Gastrocnemius medialis (tissue), 4 donors: ENCODE results near the gene BUB1B. TPM values are rescaled to one million over a fixed set of nuclear protein-coding genes. Genes with fewer than 3 reads are reported as not detected.
"Not testable (repeated sequence)": the region's sequence is repeated elsewhere in the genome, so short reads cannot be mapped to it uniquely, and the experiment has no call there.

ENCODE experiments used
- ATAC-seq, 2 donors: fragments of 150-250 bp; one replicate each; pipeline ENCODE4 v1.9.1; 2016
- DNase-seq, 2 donors: peaks; one replicate each; pipeline ENCODE4 v3.0.0-alpha.2; 2019
- H3K27ac ChIP-seq, 4 donors: fragments of 200-600 bp; sonication (generic); 1 replicate in 1 of 4; 2 replicates in 3 of 4; pipeline ENCODE4 v1.5.1; 2016 to 2018; ENCODE audit warnings: mild to moderate bottlenecking in 2 of 4, moderate library complexity in 1 of 4
- H3K27me3 ChIP-seq, 3 donors: fragments of 200-600 bp; sonication (generic) in 2 of 3; 1 replicate in 1 of 3; 2 replicates in 2 of 3; pipeline versions ENCODE4 v1.5.1 to v1.6.0; 2016 to 2019; ENCODE audit warnings: mild to moderate bottlenecking in 1 of 3, moderate library complexity in 1 of 3
- H3K36me3 ChIP-seq, 2 donors: fragments of 200-600 bp; sonication (generic) in 1 of 2; one replicate each; pipeline ENCODE4 v1.5.1; 2017 to 2018
- H3K4me1 ChIP-seq, 2 donors: fragments of 200-600 bp; sonication (generic) in 1 of 2; one replicate each; pipeline ENCODE4 v1.5.1; 2016 to 2017; ENCODE audit warnings: mild to moderate bottlenecking in 2 of 2
- H3K4me3 ChIP-seq, 4 donors: fragments of 200-600 bp; sonication (generic) in 3 of 4; 1 replicate in 1 of 4; 2 replicates in 3 of 4; pipeline ENCODE4 v1.5.1; 2016 to 2019; ENCODE audit warnings: mild to moderate bottlenecking in 2 of 4
- H3K9me3 ChIP-seq, 3 donors: fragments of 200-600 bp; sonication (generic) in 2 of 3; 1 replicate in 1 of 3; 2 replicates in 2 of 3; pipeline ENCODE4 v1.5.1; 2016 to 2019
- POLR2A ChIP-seq, 2 donors: fragments of 450-650 bp; IDR thresholded peaks; one replicate each; pipeline ENCODE4 v1.6.1; 2017; ENCODE audit warnings: antibody characterized with exemption in 2 of 2, mild to moderate bottlenecking in 2 of 2, moderate library complexity in 2 of 2
- in situ Hi-C, 4 donors: fragments of 200-750 bp; cut with MboI; loops; one replicate each; pipeline versions ENCODE4 v1.15.0 to v1.8.0; 2017; ENCODE audit warnings: low sequenced_read_pairs in 4 of 4
- intact Hi-C: fragments of 100-400 bp; cut with DNase I; formaldehyde crosslinking; loops from one replicate; pipeline ENCODE4 v1.15.1; 2023; ENCODE audit warnings: low total_unique reads
- total RNA-seq, 4 donors: library from RNA; depleted of rRNA; stranded (reverse); fragments of >200 nt; gene quantifications; one replicate each; pipeline versions ENCODE4 v1.1.0 to v1.2.3, GENCODE V29; 2016
- TF ChIP-seq, protein P1 (sequence below), 5 experiments: fragments of 450-650 bp in 3 of 5; fragments of 200-600 bp in 2 of 5; sonication (generic) in 2 of 5; IDR thresholded peaks in 4 of 5; conservative IDR thresholded peaks in 1 of 5; 1 replicate in 4 of 5; 2 replicates in 1 of 5; pipeline ENCODE4 v1.5.1; 2016 to 2019; ENCODE audit warnings: antibody characterized with exemption in 5 of 5, mild to moderate bottlenecking in 3 of 5, moderate library complexity in 3 of 5

BUB1B gene
- total RNA-seq, 4 donors from 2014 or later, result 0.51 to 1.8 TPM; not detected in 2

DNA sequence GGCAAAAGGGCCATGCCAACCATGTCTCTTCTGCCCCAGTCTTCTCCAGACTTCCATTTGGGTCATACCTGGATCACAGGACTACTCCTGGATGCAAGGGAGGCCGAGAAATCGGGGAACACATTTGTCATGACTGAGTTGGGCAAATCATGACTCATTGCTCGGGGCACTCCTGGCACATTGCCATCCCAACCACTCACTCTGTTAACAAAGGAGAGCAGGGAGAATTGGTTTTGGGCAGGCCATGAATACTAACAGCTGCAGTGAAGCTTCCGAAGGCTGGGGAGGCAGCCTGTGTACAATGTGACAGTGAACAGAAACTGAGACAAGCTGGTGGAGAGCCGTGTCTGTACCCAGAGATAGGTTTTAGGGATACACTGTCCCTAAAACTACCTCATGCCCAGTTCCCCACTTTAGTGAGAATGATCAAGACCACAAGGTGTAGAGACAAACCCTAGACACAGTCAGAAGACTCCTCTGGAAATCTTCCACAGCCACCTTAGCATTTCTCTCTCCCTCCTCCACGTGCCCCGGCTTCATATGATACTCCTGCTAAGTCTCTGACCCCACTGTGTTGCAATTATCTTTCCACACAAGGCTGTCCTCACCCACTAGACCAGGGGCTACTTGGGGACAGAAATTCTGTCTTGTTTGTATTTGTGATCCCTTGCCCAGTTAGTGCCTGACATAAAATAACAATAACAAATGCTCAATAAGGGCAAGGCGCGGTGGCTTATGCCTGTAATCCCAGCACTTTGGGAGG, 10.5 kb upstream of the BUB1B start:
- no peaks in the 10 kb centered on the region for H3K27me3 ChIP-seq
- no peaks in the 10 kb centered on the region for H3K9me3 ChIP-seq
- intact Hi-C loops (loop anchor here (1.0 to 2.0 kb wide), 2 partner anchors 42 to 82 kb away; partner anchors contain the start of gene BMF), in situ Hi-C loops (no loop called here)
- TF ChIP-seq POLR2A (IDR thresholded peaks at IDR 0.05), result no peak
- TF ChIP-seq, protein P1, sequence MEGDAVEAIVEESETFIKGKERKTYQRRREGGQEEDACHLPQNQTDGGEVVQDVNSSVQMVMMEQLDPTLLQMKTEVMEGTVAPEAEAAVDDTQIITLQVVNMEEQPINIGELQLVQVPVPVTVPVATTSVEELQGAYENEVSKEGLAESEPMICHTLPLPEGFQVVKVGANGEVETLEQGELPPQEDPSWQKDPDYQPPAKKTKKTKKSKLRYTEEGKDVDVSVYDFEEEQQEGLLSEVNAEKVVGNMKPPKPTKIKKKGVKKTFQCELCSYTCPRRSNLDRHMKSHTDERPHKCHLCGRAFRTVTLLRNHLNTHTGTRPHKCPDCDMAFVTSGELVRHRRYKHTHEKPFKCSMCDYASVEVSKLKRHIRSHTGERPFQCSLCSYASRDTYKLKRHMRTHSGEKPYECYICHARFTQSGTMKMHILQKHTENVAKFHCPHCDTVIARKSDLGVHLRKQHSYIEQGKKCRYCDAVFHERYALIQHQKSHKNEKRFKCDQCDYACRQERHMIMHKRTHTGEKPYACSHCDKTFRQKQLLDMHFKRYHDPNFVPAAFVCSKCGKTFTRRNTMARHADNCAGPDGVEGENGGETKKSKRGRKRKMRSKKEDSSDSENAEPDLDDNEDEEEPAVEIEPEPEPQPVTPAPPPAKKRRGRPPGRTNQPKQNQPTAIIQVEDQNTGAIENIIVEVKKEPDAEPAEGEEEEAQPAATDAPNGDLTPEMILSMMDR (IDR thresholded peaks at IDR 0.05 in 4 of 5, conservative IDR thresholded peaks at IDR 0.05 in 1 of 5), result no peak
- H3K27ac ChIP-seq, result peak overlapping the region; percentile 61 to 83 (median 78)
- ATAC-seq, result peak; percentile 96 to 97
- H3K4me3 ChIP-seq, result no peak overlapping the region
- H3K4me1 ChIP-seq, result peaks cover 18 to 22% of the 10 kb centered on the region in 2 donors
- no peaks in the 10 kb centered on the region for H3K36me3 ChIP-seq
- peak; percentile 64 to 82 for DNase-seq

DNA sequence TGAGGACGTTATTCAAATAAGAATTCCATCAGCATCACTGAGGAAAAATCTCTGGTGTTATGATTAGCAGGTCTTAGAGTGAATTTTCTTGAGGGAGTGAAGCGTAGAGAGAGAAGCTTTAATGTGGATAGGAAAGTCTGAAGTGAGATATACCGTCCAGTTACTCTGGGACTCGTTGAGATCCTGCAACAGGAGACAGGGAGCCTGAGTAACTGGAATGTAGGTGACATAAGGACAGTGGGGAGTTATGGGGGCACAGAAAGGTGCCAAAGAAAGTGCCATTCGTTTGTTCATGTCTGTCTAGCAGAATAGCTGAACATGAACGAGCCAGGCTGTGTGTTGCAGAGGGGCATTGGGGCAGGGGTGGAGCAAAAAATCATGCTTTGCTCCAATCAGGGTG, 9.4 kb upstream of the BUB1B start:
- TF ChIP-seq, protein P1 (IDR thresholded peaks at IDR 0.05 in 4 of 5, conservative IDR thresholded peaks at IDR 0.05 in 1 of 5), result no peak
- TF ChIP-seq POLR2A (IDR thresholded peaks at IDR 0.05), result no peak
- no peaks in the 10 kb centered on the region for H3K9me3 ChIP-seq
- DNase-seq (no peak), ATAC-seq (peak in 1 of 2 donors; percentile 47)
- no peaks in the 10 kb centered on the region for H3K27me3 ChIP-seq
- H3K4me1 ChIP-seq, result peaks cover 18 to 22% of the 10 kb centered on the region in 2 donors
- H3K27ac ChIP-seq, result peak overlapping the region in 3 of 4 donors; percentile 61 to 83 (median 77)
- H3K36me3 ChIP-seq, result no peaks in the 10 kb centered on the region
- no peak overlapping the region for H3K4me3 ChIP-seq
- intact Hi-C loops, result loop anchor here (2.0 kb wide), 1 partner anchor 83 kb away; no protein-coding TSS in a partner anchor
- in situ Hi-C loops, result no loop called here

DNA sequence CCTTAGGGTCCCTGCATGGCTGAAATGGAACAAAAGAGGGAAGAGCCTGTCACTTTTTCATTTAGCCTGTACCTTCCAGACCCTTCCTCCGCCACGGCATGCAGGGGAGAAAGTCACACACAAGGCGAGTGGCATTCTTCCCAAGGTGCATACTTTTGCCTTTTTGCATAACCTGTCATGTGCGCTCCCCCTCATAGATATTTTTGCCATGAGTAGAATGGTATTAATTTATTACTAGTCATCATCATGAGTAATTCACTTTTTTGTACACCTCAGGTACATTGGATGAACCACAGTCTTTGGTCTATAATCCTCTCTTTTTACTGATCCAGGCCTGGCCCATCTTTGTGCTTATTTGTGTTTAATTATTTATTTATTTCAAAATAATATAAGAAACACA, 8.9 kb upstream of the BUB1B start:
- H3K27ac ChIP-seq, result peak overlapping the region in 1 of 4 donors; percentile 83
- in situ Hi-C loops (no loop called here), intact Hi-C loops (loop anchor here (2.0 kb wide), 1 partner anchor 83 kb away; no protein-coding TSS in a partner anchor)
- no peaks in the 10 kb centered on the region for H3K9me3 ChIP-seq
- TF ChIP-seq, protein P1 (IDR thresholded peaks at IDR 0.05 in 4 of 5, conservative IDR thresholded peaks at IDR 0.05 in 1 of 5), result no peak
- no peak for TF ChIP-seq POLR2A (IDR thresholded peaks at IDR 0.05)
- no peaks in the 10 kb centered on the region for H3K36me3 ChIP-seq
- H3K4me1 ChIP-seq, result peaks cover 18 to 22% of the 10 kb centered on the region in 2 donors
- no peaks in the 10 kb centered on the region for H3K27me3 ChIP-seq
- DNase-seq, result no peak
- no peak overlapping the region for H3K4me3 ChIP-seq
- ATAC-seq, result no peak

DNA sequence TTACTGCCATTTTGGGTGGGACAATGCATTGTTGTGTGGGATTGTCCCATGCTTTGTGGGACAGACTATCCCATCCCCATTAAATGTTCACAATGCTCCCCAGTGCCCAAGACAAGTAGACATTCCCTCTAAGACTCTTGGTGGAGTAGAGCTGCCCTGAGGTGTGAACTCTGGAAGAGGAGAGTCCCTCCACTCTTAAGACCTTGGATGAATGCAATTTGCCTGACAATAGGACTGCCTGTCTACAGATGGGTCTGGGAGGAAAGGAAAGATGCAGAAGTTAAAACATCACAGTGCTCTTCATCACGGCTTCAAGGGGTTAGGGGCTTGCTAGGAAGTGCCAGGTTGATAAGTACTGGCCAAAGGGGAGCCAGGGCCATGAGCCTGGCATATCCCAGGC, 6.0 kb upstream of the BUB1B start:
- in situ Hi-C loops, result loop anchor here in 1 of 4 donors (5.0 kb wide), 1 partner anchor 43 kb away; no protein-coding TSS in a partner anchor
- ATAC-seq, DNase-seq, H3K4me3 ChIP-seq, H3K27ac ChIP-seq, intact Hi-C loops, H3K9me3 ChIP-seq, H3K27me3 ChIP-seq, H3K36me3 ChIP-seq: not testable (repeated sequence)
- H3K4me1 ChIP-seq, result peaks cover 18 to 20% of the 10 kb centered on the region in 2 donors

DNA sequence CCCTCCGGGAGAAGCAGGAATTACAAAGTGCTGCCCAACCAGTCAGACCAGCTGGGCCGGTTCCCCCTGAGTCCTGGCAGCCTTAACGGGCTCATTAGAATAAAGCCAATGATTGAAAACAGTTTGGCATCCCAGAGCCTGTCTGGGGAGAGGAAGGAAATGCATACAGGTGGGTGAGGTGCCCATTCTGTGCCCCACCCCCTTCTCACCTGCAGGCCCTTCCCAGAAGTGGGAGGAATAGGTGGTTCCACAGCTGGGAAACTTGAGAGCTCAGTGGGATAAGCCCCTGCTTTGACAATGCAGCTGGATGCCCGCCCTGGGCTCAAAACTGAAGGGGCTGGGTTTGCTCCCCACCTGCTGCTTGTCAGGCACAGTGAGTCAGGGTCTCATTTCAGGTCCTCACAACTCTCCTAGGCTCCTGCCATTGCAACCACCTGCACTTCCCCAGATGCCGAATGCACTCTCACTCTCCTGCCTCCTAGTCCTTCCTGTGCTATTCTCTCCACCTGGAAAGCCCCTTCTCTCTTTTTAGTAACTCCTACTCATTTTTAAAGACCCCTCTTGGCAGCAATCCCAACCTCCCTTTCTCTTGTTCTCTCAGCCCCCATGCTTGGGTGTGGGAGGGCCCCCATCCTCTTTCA, 5.5 kb upstream of the BUB1B start:
- DNase-seq (no peak), ATAC-seq (no peak)
- H3K9me3 ChIP-seq, result no peaks in the 10 kb centered on the region
- intact Hi-C loops (no loop called here), in situ Hi-C loops (loop anchor here in 1 of 4 donors (5.0 kb wide), 1 partner anchor 43 kb away; no protein-coding TSS in a partner anchor)
- no peaks in the 10 kb centered on the region for H3K27me3 ChIP-seq
- H3K4me1 ChIP-seq, result peaks cover 15 to 16% of the 10 kb centered on the region in 2 donors
- TF ChIP-seq, protein P1 (IDR thresholded peaks at IDR 0.05 in 4 of 5, conservative IDR thresholded peaks at IDR 0.05 in 1 of 5), result no peak
- TF ChIP-seq POLR2A (IDR thresholded peaks at IDR 0.05), result no peak
- no peak overlapping the region for H3K27ac ChIP-seq
- H3K4me3 ChIP-seq, result no peak overlapping the region
- no peaks in the 10 kb centered on the region for H3K36me3 ChIP-seq
